Subcutaneous abdominal adipose tissue (tissue), 5 donors: Measurements from ENCODE around the gene SH2D3A.

Experiments used
- H3K27ac ChIP-seq: one replicate; pipeline ENCODE4 v1.7.0; 2013; ENCODE audit warnings: low read depth, mild to moderate bottlenecking, inconsistent platforms, low read length, moderate library complexity
- H3K27me3 ChIP-seq, 5 donors: one replicate each; pipeline ENCODE4 v1.7.0; 2013; ENCODE audit warnings: low read length in 5 of 5, inconsistent platforms in 1 of 5; ENCODE audit not compliant: control insufficient read depth in 5 of 5, insufficient read depth in 4 of 5
- H3K36me3 ChIP-seq, 5 donors: one replicate each; pipeline ENCODE4 v1.7.0; 2013; ENCODE audit warnings: low read length in 5 of 5; ENCODE audit not compliant: control insufficient read depth in 5 of 5, insufficient read depth in 5 of 5
- H3K4me1 ChIP-seq, 5 donors: one replicate each; pipeline ENCODE4 v1.7.0; 2013; ENCODE audit warnings: low read length in 5 of 5, mild to moderate bottlenecking in 3 of 5, moderate library complexity in 1 of 5; ENCODE audit not compliant: control insufficient read depth in 5 of 5, insufficient read depth in 5 of 5
- H3K4me3 ChIP-seq, 5 donors: one replicate each; pipeline ENCODE4 v1.7.0; 2013; ENCODE audit warnings: low read length in 5 of 5, low read depth in 1 of 5
- H3K9ac ChIP-seq, 5 donors: one replicate each; pipeline ENCODE4 v1.7.0; 2013; ENCODE audit warnings: low read length in 5 of 5, mild to moderate bottlenecking in 4 of 5, moderate library complexity in 3 of 5
- H3K9me3 ChIP-seq, 5 donors: one replicate each; pipeline ENCODE4 v1.7.0; 2013; ENCODE audit warnings: low read length in 5 of 5; ENCODE audit not compliant: control insufficient read depth in 5 of 5
- donor health status: healthy.
- donor health status: healthy.
- donor health status: healthy.
- donor health status: healthy.
- donor health status: healthy.

The SH2D3A gene

GRCh38 chr19:6718111-6718740 lies 49.0 kb downstream of the SH2D3A start:
- H3K9me3 ChIP-seq, result no peaks in the 10 kb centered on the region
- peak overlapping the region; percentile 10 for H3K27ac ChIP-seq
- no peak overlapping the region for H3K9ac ChIP-seq
- peak overlapping the region in 2 of 5 donors; percentile 6 to 22 for H3K4me3 ChIP-seq
- H3K4me1 ChIP-seq, result peaks cover 4 to 41% (median 38%) of the 10 kb centered on the region in 5 donors
- no peaks in the 10 kb centered on the region for H3K27me3 ChIP-seq
- peaks cover 0 to 17% (median 12%) of the 10 kb centered on the region in 5 donors for H3K36me3 ChIP-seq

- Histone ChIP-seq H3K27me3 (no peaks in the 10 kb centered on the region), H3K4me1 (peaks cover 2 to 34% (median 32%) of the 10 kb centered on the region in 5 donors), H3K27ac (no peak overlapping the region), H3K9me3 (no peaks in the 10 kb centered on the region), H3K4me3 (no peak overlapping the region), H3K36me3 (peaks cover 0 to 22% (median 19%) of the 10 kb centered on the region in 5 donors), H3K9ac (no peak overlapping the region)
Observed at GRCh38 chr19:6717441-6717971, 49.7 kb downstream of the SH2D3A start.

DNA sequence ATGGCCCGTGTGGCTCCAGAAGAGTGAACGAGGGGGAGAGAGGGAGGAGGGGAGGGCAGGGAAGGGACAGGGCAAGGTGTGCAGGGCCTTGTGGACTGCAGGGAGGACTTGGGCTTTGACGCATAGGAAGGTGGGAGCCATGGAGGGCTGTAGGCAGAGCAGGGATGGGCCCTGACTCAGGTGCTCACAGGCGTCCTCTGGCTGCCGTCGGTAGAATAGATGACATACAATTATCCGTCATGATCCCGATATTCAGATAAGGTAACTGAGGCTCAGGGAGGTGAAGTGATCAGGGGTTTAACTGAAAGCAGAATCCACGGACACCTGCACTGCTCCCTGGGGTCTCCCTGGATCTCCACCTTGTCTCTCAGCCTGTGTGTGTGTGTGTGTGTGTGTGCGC lies 50.2 kb downstream of the SH2D3A start:
- Histone ChIP-seq H3K27ac (no peak overlapping the region), H3K4me3 (no peak overlapping the region), H3K9ac (no peak overlapping the region), H3K36me3 (peaks cover 0 to 27% (median 23%) of the 10 kb centered on the region in 5 donors), H3K27me3 (no peaks in the 10 kb centered on the region), H3K9me3 (no peaks in the 10 kb centered on the region), H3K4me1 (peaks cover 2 to 29% (median 29%) of the 10 kb centered on the region in 5 donors)

GRCh38 chr19:6716610-6716970 lies 50.6 kb downstream of the SH2D3A start:
- H3K27me3 ChIP-seq, result peaks cover 0 to 2% (median 0%) of the 10 kb centered on the region in 5 donors
- H3K4me3 ChIP-seq, result no peak overlapping the region

DNA sequence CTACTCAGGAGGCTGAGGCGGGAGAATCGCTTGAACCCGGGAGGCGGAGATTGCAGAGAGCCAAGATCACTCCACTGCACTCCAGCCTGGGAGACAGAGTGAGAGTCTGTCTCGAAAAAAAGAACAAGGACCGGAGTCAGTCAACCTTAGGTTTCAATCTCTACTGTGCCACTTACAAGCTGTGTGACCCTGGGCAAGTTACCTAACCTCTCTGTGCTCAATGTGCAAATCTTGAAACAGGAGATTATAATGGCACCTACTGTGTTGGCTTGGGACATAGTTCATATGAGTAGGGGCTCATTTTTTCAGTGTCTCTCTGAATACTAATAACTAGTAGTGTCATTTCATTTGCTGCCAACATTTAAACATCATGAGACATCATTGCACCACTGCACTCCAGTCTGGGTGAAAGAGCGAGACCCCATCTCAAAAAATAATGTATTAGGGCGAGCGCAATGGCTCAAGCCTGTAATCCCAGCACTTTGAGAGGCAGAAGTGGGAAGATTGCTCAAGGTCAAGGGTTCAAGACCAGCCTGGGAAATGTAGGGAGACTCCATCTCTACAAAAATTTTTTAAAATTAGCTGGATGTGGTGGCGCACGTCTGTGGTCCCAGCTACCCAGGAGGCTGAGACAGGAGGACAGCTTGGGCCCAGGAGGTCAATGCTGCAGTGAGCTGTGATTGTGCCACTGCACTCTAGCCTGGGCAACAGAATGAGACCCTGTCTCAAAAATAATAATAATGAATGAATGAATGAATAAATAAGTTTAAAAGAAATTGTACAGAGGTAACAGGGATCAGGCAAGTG lies 52.3 kb downstream of the SH2D3A start:
- Histone ChIP-seq H3K4me1 (peaks cover 0 to 12% (median 11%) of the 10 kb centered on the region in 5 donors), H3K9ac (no peak overlapping the region), H3K9me3 (no peaks in the 10 kb centered on the region), H3K4me3 (no peak overlapping the region), H3K36me3 (peaks cover 0 to 46% (median 37%) of the 10 kb centered on the region in 5 donors), H3K27me3 (peaks cover 0 to 14% (median 2%) of the 10 kb centered on the region in 5 donors), H3K27ac (no peak overlapping the region)

More at GRCh38 chr19:6716610-6716970, 50.6 kb downstream of the SH2D3A start:
- Histone ChIP-seq H3K27ac (no peak overlapping the region), H3K4me1 (peaks cover 2 to 26% (median 26%) of the 10 kb centered on the region in 5 donors), H3K36me3 (peaks cover 0 to 31% (median 27%) of the 10 kb centered on the region in 5 donors), H3K9ac (no peak overlapping the region), H3K9me3 (no peaks in the 10 kb centered on the region)

DNA sequence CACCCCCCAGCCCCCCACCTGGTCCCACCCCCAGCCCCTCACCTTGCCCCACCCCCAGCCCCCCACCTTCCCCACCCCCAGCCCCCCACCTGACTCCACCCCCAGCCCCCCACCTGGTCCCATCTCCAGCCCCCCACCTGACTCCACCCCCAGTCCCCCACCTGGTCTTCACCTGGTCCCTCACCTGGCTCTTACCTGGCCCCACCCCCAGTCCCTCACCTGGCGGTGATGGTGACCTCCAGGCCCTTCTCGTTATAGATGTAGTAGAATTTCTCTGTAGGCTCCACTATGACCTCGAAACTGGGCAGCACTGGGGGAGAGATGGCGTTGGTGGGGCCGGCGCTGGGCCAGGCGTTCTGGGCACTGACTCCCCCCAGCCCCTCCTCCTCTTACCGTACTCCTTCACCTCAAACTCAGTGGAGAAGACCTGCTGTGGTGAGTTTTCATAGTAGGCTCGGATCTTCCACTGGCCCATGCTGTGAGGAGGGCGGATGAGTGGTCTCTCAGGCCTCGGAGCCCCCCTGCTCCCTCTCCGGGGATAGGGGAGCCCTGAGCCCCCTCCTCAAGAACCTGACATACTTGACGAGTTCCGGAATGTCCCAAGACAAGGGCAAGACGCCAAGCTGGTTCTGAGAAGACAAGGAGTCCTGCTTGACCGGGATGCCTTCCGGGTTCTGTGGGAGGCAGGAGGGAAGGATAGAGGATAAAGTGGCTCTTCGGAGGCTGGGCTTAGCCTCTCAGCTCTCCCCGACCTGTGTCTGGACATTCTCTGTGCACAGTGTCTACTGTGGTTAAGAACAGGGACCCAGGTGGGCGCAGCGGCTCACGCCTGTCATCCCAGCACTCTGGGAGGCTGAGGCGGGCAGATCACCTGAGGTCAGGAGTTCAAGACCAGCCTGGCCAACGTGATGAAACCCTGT lies 53.2 kb downstream of the SH2D3A start:
- peaks cover 0 to 14% (median 2%) of the 10 kb centered on the region in 5 donors for H3K27me3 ChIP-seq

GRCh38 chr19:6712692-6713670 lies 54.3 kb downstream of the SH2D3A start:
- peaks cover 0 to 3% (median 0%) of the 10 kb centered on the region in 5 donors for H3K4me1 ChIP-seq
- no peak overlapping the region for H3K9ac ChIP-seq
- no peak overlapping the region for H3K27ac ChIP-seq
- peaks cover 0 to 14% (median 2%) of the 10 kb centered on the region in 5 donors for H3K27me3 ChIP-seq
- H3K9me3 ChIP-seq, result no peaks in the 10 kb centered on the region
- H3K4me3 ChIP-seq, result no peak overlapping the region
- H3K36me3 ChIP-seq, result peaks cover 0 to 44% (median 37%) of the 10 kb centered on the region in 5 donors

More for the DNA sequence above, 53.2 kb downstream of the SH2D3A start:
- Histone ChIP-seq H3K36me3 (peaks cover 0 to 46% (median 37%) of the 10 kb centered on the region in 5 donors), H3K4me3 (no peak overlapping the region), H3K27ac (no peak overlapping the region), H3K9ac (no peak overlapping the region), H3K9me3 (no peaks in the 10 kb centered on the region), H3K4me1 (peaks cover 0 to 3% (median 2%) of the 10 kb centered on the region in 5 donors)

- H3K36me3 ChIP-seq, result peaks cover 0 to 43% (median 31%) of the 10 kb centered on the region in 5 donors
- no peak overlapping the region for H3K4me3 ChIP-seq
- H3K9me3 ChIP-seq, result no peaks in the 10 kb centered on the region
- H3K27ac ChIP-seq, result no peak overlapping the region
- H3K4me1 ChIP-seq, result no peaks in the 10 kb centered on the region
- H3K27me3 ChIP-seq, result peaks cover 0 to 18% (median 2%) of the 10 kb centered on the region in 5 donors
- H3K9ac ChIP-seq, result no peak overlapping the region
Observed at GRCh38 chr19:6712231-6712630, 55.0 kb downstream of the SH2D3A start.
